ENCODE measurements around the gene GRID2. TPM values are rescaled to one million over a fixed set of nuclear protein-coding genes. Genes with fewer than 3 reads are reported as not detected.

Gene GRID2
- polyA plus RNA-seq, 1 donor (not counting 4 experiments of a cell fraction or from before 2014, with no cell fraction given), result not detected

DNA sequence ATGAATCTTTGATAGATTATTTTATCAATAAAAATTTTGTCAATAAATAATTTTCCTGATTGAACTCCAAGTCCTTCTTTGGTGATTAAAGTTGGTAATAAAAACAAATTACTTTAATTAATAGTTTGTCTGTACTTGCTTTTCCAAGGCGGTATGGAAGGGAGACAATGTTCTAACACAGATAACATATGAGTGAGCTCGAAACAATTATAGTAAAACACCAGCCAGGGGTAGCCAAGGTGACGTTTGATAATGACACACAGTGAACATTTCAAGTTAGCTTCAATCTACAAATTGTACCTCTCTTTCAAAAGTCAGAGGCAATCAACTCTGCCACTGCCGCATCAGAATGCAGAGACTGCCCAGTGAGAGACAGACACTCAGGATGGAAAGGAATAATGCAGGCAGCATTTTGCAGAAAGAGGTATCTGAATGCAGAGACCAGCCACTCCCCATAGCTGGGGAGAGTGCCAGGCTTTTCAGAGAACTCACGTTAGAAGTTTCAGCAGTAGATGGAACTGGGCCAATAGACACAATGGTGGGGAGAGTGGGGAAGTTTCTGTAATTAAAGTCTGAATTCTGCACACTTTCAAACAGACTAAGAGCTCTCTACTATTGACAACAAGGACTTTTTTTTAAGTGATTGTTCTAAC, 1506.7 kb downstream of the GRID2 start:
- DNase-seq (ENCODE audit: low read depth, low spot score) (no peak), FAIRE-seq (no peak)
- dilution Hi-C loops (cut with MboI; ENCODE audit: extremely low pct_ligation_motif_present, low sequenced_read_pairs), result no loop called here
- TF ChIP-seq, protein P1, sequence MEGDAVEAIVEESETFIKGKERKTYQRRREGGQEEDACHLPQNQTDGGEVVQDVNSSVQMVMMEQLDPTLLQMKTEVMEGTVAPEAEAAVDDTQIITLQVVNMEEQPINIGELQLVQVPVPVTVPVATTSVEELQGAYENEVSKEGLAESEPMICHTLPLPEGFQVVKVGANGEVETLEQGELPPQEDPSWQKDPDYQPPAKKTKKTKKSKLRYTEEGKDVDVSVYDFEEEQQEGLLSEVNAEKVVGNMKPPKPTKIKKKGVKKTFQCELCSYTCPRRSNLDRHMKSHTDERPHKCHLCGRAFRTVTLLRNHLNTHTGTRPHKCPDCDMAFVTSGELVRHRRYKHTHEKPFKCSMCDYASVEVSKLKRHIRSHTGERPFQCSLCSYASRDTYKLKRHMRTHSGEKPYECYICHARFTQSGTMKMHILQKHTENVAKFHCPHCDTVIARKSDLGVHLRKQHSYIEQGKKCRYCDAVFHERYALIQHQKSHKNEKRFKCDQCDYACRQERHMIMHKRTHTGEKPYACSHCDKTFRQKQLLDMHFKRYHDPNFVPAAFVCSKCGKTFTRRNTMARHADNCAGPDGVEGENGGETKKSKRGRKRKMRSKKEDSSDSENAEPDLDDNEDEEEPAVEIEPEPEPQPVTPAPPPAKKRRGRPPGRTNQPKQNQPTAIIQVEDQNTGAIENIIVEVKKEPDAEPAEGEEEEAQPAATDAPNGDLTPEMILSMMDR (optimal IDR thresholded peaks at IDR 0.05 in 1 of 3, IDR thresholded peaks at IDR 0.05 in 1 of 3, conservative IDR thresholded peaks at IDR 0.05 in 1 of 3; ENCODE audit: extremely low read depth in 1 of 3, insufficient read depth in 2 of 3, low read length in 3 of 3), result no peak
- no peak for TF ChIP-seq EZH2 (IDR thresholded peaks at IDR 0.05; ENCODE audit: low read length)
- Histone ChIP-seq H3K9me1 (ENCODE audit: control insufficient read depth, extremely low read depth, insufficient read depth, low read length) (no peaks in the 10 kb centered on the region), H3K4me1 (ENCODE audit: control insufficient read depth, extremely low read depth, insufficient read depth, low read length) (no peaks in the 10 kb centered on the region), H3K4me2 (ENCODE audit: control insufficient read depth, extremely low read depth, insufficient read depth, low read depth, low read length) (no peak overlapping the region), H3K36me3 (ENCODE audit: control insufficient read depth in 2 of 2, extremely low read depth in 1 of 2, insufficient read depth in 2 of 2, low read length in 2 of 2) (no peaks in the 10 kb centered on the region), H3K27ac (ENCODE audit: control insufficient read depth, insufficient read depth, low read length) (no peak overlapping the region), H2AFZ (ENCODE audit: control insufficient read depth, low read length) (no peak overlapping the region), H3K79me2 (ENCODE audit: control insufficient read depth, insufficient read depth, low read length) (no peaks in the 10 kb centered on the region), H3K9ac (ENCODE audit: control insufficient read depth, extremely low read depth, insufficient read depth, low read length) (no peak overlapping the region), H3K4me3 (ENCODE audit: control insufficient read depth in 2 of 3, extremely low read depth in 1 of 3, insufficient read depth in 2 of 3, low read depth in 1 of 3, low read length in 3 of 3) (no peak overlapping the region), H3K27me3 (ENCODE audit: control insufficient read depth, extremely low read depth, insufficient read depth, low read length) (no peaks in the 10 kb centered on the region), H3K9me3 (ENCODE audit: control insufficient read depth, low read depth, low read length) (no peaks in the 10 kb centered on the region), H4K20me1 (ENCODE audit: control insufficient read depth, extremely low read depth, insufficient read depth, low read length) (no peaks in the 10 kb centered on the region)

DNA sequence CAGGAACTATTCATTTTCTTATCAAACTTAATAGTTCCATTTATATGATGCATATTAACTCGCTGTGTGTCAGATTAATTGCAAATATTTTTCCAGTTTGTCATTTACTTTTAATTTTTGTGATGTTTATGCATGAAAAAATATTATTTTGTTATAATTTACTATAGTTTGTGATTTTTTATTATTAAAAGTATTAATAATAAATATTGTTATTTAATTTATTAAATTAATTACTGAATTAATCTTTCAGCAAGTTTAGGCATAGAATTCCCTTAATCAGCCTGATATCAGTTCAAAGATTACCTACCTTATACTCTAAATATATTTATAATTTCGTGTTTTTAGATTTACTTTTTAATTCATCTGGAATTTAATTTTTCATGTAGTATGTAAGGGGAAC, 1509.3 kb downstream of the GRID2 start:
- TF ChIP-seq, protein P1 (optimal IDR thresholded peaks at IDR 0.05 in 1 of 3, IDR thresholded peaks at IDR 0.05 in 1 of 3, conservative IDR thresholded peaks at IDR 0.05 in 1 of 3; ENCODE audit: extremely low read depth in 1 of 3, insufficient read depth in 2 of 3, low read length in 3 of 3), result no peak
- no peak for TF ChIP-seq EZH2 (IDR thresholded peaks at IDR 0.05; ENCODE audit: low read length)
- dilution Hi-C loops (cut with MboI; ENCODE audit: extremely low pct_ligation_motif_present, low sequenced_read_pairs), result no loop called here
- Histone ChIP-seq H3K9me3 (ENCODE audit: control insufficient read depth, low read depth, low read length) (no peaks in the 10 kb centered on the region), H3K79me2 (ENCODE audit: control insufficient read depth, insufficient read depth, low read length) (no peaks in the 10 kb centered on the region), H3K27ac (ENCODE audit: control insufficient read depth, insufficient read depth, low read length) (no peak overlapping the region), H3K4me1 (ENCODE audit: control insufficient read depth, extremely low read depth, insufficient read depth, low read length) (no peaks in the 10 kb centered on the region), H2AFZ (ENCODE audit: control insufficient read depth, low read length) (no peak overlapping the region), H3K27me3 (ENCODE audit: control insufficient read depth, extremely low read depth, insufficient read depth, low read length) (peaks cover 4% of the 10 kb centered on the region), H4K20me1 (ENCODE audit: control insufficient read depth, extremely low read depth, insufficient read depth, low read length) (no peaks in the 10 kb centered on the region), H3K4me2 (ENCODE audit: control insufficient read depth, extremely low read depth, insufficient read depth, low read depth, low read length) (no peak overlapping the region), H3K9me1 (ENCODE audit: control insufficient read depth, extremely low read depth, insufficient read depth, low read length) (no peaks in the 10 kb centered on the region), H3K4me3 (ENCODE audit: control insufficient read depth in 2 of 3, extremely low read depth in 1 of 3, insufficient read depth in 2 of 3, low read depth in 1 of 3, low read length in 3 of 3) (no peak overlapping the region), H3K9ac (ENCODE audit: control insufficient read depth, extremely low read depth, insufficient read depth, low read length) (no peak overlapping the region), H3K36me3 (ENCODE audit: control insufficient read depth in 2 of 2, extremely low read depth in 1 of 2, insufficient read depth in 2 of 2, low read length in 2 of 2) (no peaks in the 10 kb centered on the region)
- DNase-seq (ENCODE audit: low read depth, low spot score) (no peak), FAIRE-seq (no peak)
